ENCODE results near the gene KIF11. TPM values are rescaled to one million over a fixed set of nuclear protein-coding genes. Genes with fewer than 3 reads are reported as not detected.
A peak's percentile ranks its signal among the peaks of the same experiment; 100 is the strongest.

The KIF11 gene
- total RNA-seq, 1 donor: 4.0 TPM

- H3K79me2 ChIP-seq (ENCODE audit: insufficient read depth, low read length): peaks cover 34% of the 10 kb centered on the region
- no peaks in the 10 kb centered on the region for H3K27me3 ChIP-seq (ENCODE audit: insufficient read depth, low read length)
- H3K27ac ChIP-seq (ENCODE audit: low read depth, low read length): no peak overlapping the region
- no peak for TF ChIP-seq CTCF (IDR thresholded peaks at IDR 0.05; ENCODE audit: extremely low read depth, low read depth, low read length)
- no peaks in the 10 kb centered on the region for H3K4me1 ChIP-seq (ENCODE audit: insufficient read depth, low read length)
- peaks cover 2% of the 10 kb centered on the region for H3K9me3 ChIP-seq (ENCODE audit: low read depth, low read length)
- peaks cover 7% of the 10 kb centered on the region for H4K20me1 ChIP-seq (ENCODE audit: insufficient read depth, low read length)
- peaks cover 14% of the 10 kb centered on the region for H3K36me3 ChIP-seq (ENCODE audit: insufficient read depth, low read length)
- no peak for DNase-seq (ENCODE audit: insufficient read length, low spot score, missing footprints)
- H3K4me3 ChIP-seq (ENCODE audit: insufficient read depth, low read length): no peak overlapping the region
- H3K4me2 ChIP-seq (ENCODE audit: insufficient read depth, low read length): no peak overlapping the region
- no peak overlapping the region for H2AFZ ChIP-seq (ENCODE audit: low read length)
Observed at GRCh38 chr10:92550924-92551323, 42.0 kb upstream of the KIF11 start.

GRCh38 chr10:92552310-92552709 lies 40.6 kb upstream of the KIF11 start:
- Histone ChIP-seq H3K79me2 (ENCODE audit: insufficient read depth, low read length) (peaks cover 30% of the 10 kb centered on the region), H3K27me3 (ENCODE audit: insufficient read depth, low read length) (no peaks in the 10 kb centered on the region), H4K20me1 (ENCODE audit: insufficient read depth, low read length) (peaks cover 7% of the 10 kb centered on the region), H3K36me3 (ENCODE audit: insufficient read depth, low read length) (peaks cover 14% of the 10 kb centered on the region), H2AFZ (ENCODE audit: low read length) (no peak overlapping the region), H3K4me1 (ENCODE audit: insufficient read depth, low read length) (no peaks in the 10 kb centered on the region), H3K9me3 (ENCODE audit: low read depth, low read length) (peaks cover 2% of the 10 kb centered on the region), H3K4me2 (ENCODE audit: insufficient read depth, low read length) (no peak overlapping the region), H3K4me3 (ENCODE audit: insufficient read depth, low read length) (no peak overlapping the region), H3K27ac (ENCODE audit: low read depth, low read length) (no peak overlapping the region)
- peak; percentile 36 for TF ChIP-seq CTCF (IDR thresholded peaks at IDR 0.05; ENCODE audit: extremely low read depth, low read depth, low read length)
- DNase-seq (ENCODE audit: insufficient read length, low spot score, missing footprints): peak; percentile 51

- no peaks in the 10 kb centered on the region for H3K27me3 ChIP-seq (ENCODE audit: insufficient read depth, low read length)
- H3K4me3 ChIP-seq (ENCODE audit: insufficient read depth, low read length): no peak overlapping the region
- no peak overlapping the region for H3K27ac ChIP-seq (ENCODE audit: low read depth, low read length)
- no peak overlapping the region for H2AFZ ChIP-seq (ENCODE audit: low read length)
- H4K20me1 ChIP-seq (ENCODE audit: insufficient read depth, low read length): peaks cover 4% of the 10 kb centered on the region
- no peak for DNase-seq (ENCODE audit: insufficient read length, low spot score, missing footprints)
- H3K4me2 ChIP-seq (ENCODE audit: insufficient read depth, low read length): no peak overlapping the region
- no peak for TF ChIP-seq CTCF (IDR thresholded peaks at IDR 0.05; ENCODE audit: extremely low read depth, low read depth, low read length)
- no peaks in the 10 kb centered on the region for H3K4me1 ChIP-seq (ENCODE audit: insufficient read depth, low read length)
- H3K9me3 ChIP-seq (ENCODE audit: low read depth, low read length): peaks cover 2% of the 10 kb centered on the region
- H3K36me3 ChIP-seq (ENCODE audit: insufficient read depth, low read length): peaks cover 19% of the 10 kb centered on the region
- H3K79me2 ChIP-seq (ENCODE audit: insufficient read depth, low read length): peaks cover 23% of the 10 kb centered on the region
Observed at GRCh38 chr10:92553959-92554358, 39.0 kb upstream of the KIF11 start.

GRCh38 chr10:92559046-92559445 lies 33.9 kb upstream of the KIF11 start:
- Histone ChIP-seq H3K36me3 (ENCODE audit: insufficient read depth, low read length) (peaks cover 22% of the 10 kb centered on the region), H4K20me1 (ENCODE audit: insufficient read depth, low read length) (peaks cover 4% of the 10 kb centered on the region), H3K4me1 (ENCODE audit: insufficient read depth, low read length) (no peaks in the 10 kb centered on the region), H3K27ac (ENCODE audit: low read depth, low read length) (no peak overlapping the region), H3K79me2 (ENCODE audit: insufficient read depth, low read length) (peaks cover 30% of the 10 kb centered on the region), H3K4me3 (ENCODE audit: insufficient read depth, low read length) (no peak overlapping the region), H3K9me3 (ENCODE audit: low read depth, low read length) (peaks cover 1% of the 10 kb centered on the region), H2AFZ (ENCODE audit: low read length) (no peak overlapping the region), H3K4me2 (ENCODE audit: insufficient read depth, low read length) (no peak overlapping the region), H3K27me3 (ENCODE audit: insufficient read depth, low read length) (no peaks in the 10 kb centered on the region)
- DNase-seq (ENCODE audit: insufficient read length, low spot score, missing footprints): no peak
- no peak for TF ChIP-seq CTCF (IDR thresholded peaks at IDR 0.05; ENCODE audit: extremely low read depth, low read depth, low read length)

Data from osteoblast (primary cell).